Lower lobe of right lung (tissue), 2 donors: ENCODE data around the gene TMEM51. TPM values are rescaled to one million over a fixed set of nuclear protein-coding genes. Genes with fewer than 3 reads are reported as not detected.

Source experiments
- ATAC-seq, 2 donors: fragments of 200-7000 bp; cut with Tn5 transposase; one replicate each; pipeline ENCODE4 v1.9.1; 2020 to 2022; ENCODE audit warnings: mild to moderate bottlenecking in 2 of 2, moderate library complexity in 2 of 2
- DNase-seq: peaks from one replicate; pipeline ENCODE4 v3.0.0-alpha.2; 2020
- H3K27ac ChIP-seq: fragments of 200-600 bp; one replicate; pipeline ENCODE4 v1.8.0; 2022
- H3K27me3 ChIP-seq: fragments of 200-600 bp; one replicate; pipeline ENCODE4 v1.8.0; 2022; ENCODE audit warnings: low read depth
- H3K36me3 ChIP-seq: fragments of 200-600 bp; one replicate; pipeline ENCODE4 v1.8.0; 2022; ENCODE audit warnings: mild to moderate bottlenecking
- H3K4me1 ChIP-seq: fragments of 200-600 bp; one replicate; pipeline ENCODE4 v1.8.0; 2022
- H3K4me3 ChIP-seq: fragments of 200-600 bp; one replicate; pipeline ENCODE4 v1.8.0; 2022; ENCODE audit warnings: mild to moderate bottlenecking
- H3K9me3 ChIP-seq: fragments of 200-600 bp; one replicate; pipeline ENCODE4 v1.8.0; 2022
- CTCF ChIP-seq: fragments of 200-600 bp; IDR thresholded peaks from one replicate; pipeline ENCODE4 v1.8.0; 2022; ENCODE audit warnings: antibody characterized with exemption, mild to moderate bottlenecking
- intact Hi-C: fragments of 100-400 bp; cut with DNase I; formaldehyde crosslinking; loops from one replicate; pipeline ENCODE4 v1.11.0; 2022
- total RNA-seq: library from RNA; stranded (reverse); fragmentation: NEBNext Ultra II Directional; extraction: Animal tissue kit (Norgen Biotek cat#: 25700); gene quantifications from one replicate; pipeline ENCODE4 v1.2.1, GENCODE V29; 2021
- donor health status: DM: no; HTN: yes; CAD: no; lungs with severe emphysema.

Gene TMEM51
- total RNA-seq, 1 donor from 2014 or later = 18.4 TPM

GRCh38 chr1:15151377-15151806 is 2.2 kb upstream of the TMEM51 start:
- no peak for DNase-seq
- TF ChIP-seq CTCF = no peak
- H3K4me3 ChIP-seq = no peak overlapping the region

GRCh38 chr1:15151871-15152270 is 1.7 kb upstream of the TMEM51 start:
- no peaks in the 10 kb centered on the region for H3K36me3 ChIP-seq
- H3K4me3 ChIP-seq = peak overlapping the region; percentile 77
- intact Hi-C loops = no loop called here
- H3K9me3 ChIP-seq = no peaks in the 10 kb centered on the region
- H3K27ac ChIP-seq = peak overlapping the region; percentile 93
- ATAC-seq (no peak), DNase-seq (no peak)
- H3K4me1 ChIP-seq = peaks cover 35% of the 10 kb centered on the region
- H3K27me3 ChIP-seq = no peaks in the 10 kb centered on the region
- no peak for TF ChIP-seq CTCF

More at GRCh38 chr1:15151377-15151806, 2.2 kb upstream of the TMEM51 start:
- Histone ChIP-seq H3K27me3 (no peaks in the 10 kb centered on the region), H3K27ac (peak overlapping the region; percentile 93), H3K4me1 (peaks cover 31% of the 10 kb centered on the region), H3K9me3 (no peaks in the 10 kb centered on the region), H3K36me3 (no peaks in the 10 kb centered on the region)
- no peak for ATAC-seq
- intact Hi-C loops = no loop called here

- Histone ChIP-seq H3K27ac (peak overlapping the region; percentile 93), H3K4me3 (peak overlapping the region; percentile 77), H3K9me3 (no peaks in the 10 kb centered on the region), H3K27me3 (no peaks in the 10 kb centered on the region), H3K36me3 (no peaks in the 10 kb centered on the region), H3K4me1 (peaks cover 35% of the 10 kb centered on the region)
- peak; percentile 65 for TF ChIP-seq CTCF
- DNase-seq (peak; percentile 89), ATAC-seq (peak; percentile 80 to 83)
- intact Hi-C loops = no loop called here
Measured at GRCh38 chr1:15152318-15153183, 996 bp upstream of the TMEM51 start.

- ATAC-seq = peak; percentile 65 to 68
- Histone ChIP-seq H3K9me3 (no peaks in the 10 kb centered on the region), H3K27me3 (no peaks in the 10 kb centered on the region), H3K27ac (peak overlapping the region; percentile 93), H3K36me3 (no peaks in the 10 kb centered on the region), H3K4me3 (peak overlapping the region; percentile 77), H3K4me1 (peaks cover 45% of the 10 kb centered on the region)
- peak; percentile 71 for TF ChIP-seq CTCF
- DNase-seq = peak; percentile 75
- intact Hi-C loops = no loop called here
Measured at GRCh38 chr1:15153842-15154479, 414 bp downstream of the TMEM51 start.

- Histone ChIP-seq H3K27ac (peak overlapping the region; percentile 93), H3K4me1 (peaks cover 51% of the 10 kb centered on the region), H3K9me3 (no peaks in the 10 kb centered on the region), H3K36me3 (no peaks in the 10 kb centered on the region), H3K4me3 (peak overlapping the region; percentile 77), H3K27me3 (no peaks in the 10 kb centered on the region)
- peak in 1 of 2 donors; percentile 13 for ATAC-seq
- DNase-seq = peak; percentile 55
- no peak for TF ChIP-seq CTCF
- intact Hi-C loops = no loop called here
Measured at GRCh38 chr1:15154480-15155036, 1.0 kb downstream of the TMEM51 start.
